ENCODE data around the gene OTULIN.

DNA sequence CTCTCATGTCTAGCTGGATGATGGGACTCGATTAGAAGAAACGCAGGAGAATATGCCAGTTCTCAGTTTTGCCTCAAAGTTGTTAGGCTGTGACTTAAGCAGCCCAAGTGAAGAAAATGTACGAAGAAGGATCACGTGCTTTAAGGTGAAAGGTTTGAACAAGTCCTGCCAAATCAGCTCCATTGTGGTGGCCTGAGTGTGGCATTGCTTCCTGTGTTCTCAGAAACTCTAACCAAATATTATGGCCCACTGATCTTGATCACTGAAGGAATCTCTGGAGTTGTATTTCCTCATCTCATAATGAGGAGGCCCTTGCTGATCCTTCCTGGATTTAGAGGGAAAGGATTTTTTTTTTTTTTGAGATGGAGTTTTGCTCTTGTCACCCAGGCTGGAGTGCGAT lies 44.0 kb downstream of the OTULIN start:
- TF ChIP-seq TEAD4 (IDR thresholded peaks at IDR 0.05; ENCODE audit: borderline replicate concordance, insufficient read depth) = no peak
- TF ChIP-seq CTCF (IDR thresholded peaks at IDR 0.05) = no peak
- no peak for TF ChIP-seq RCOR1 (IDR thresholded peaks at IDR 0.05; ENCODE audit: low read length)
- TF ChIP-seq TCF12 (IDR thresholded peaks at IDR 0.05) = no peak
- TF ChIP-seq GABPA (IDR thresholded peaks at IDR 0.05; ENCODE audit: low read depth) = no peak
- TF ChIP-seq TAF1 (IDR thresholded peaks at IDR 0.05; ENCODE audit: borderline replicate concordance, low read depth, low read length) = no peak
- TF ChIP-seq EP300 (IDR thresholded peaks at IDR 0.05; ENCODE audit: borderline replicate concordance in 1 of 2, low read depth in 1 of 2, low read length in 1 of 2) = no peak
- no peak for TF ChIP-seq FOXM1 (IDR thresholded peaks at IDR 0.05; ENCODE audit: low read depth)
- TF ChIP-seq ELF1 (IDR thresholded peaks at IDR 0.05) = no peak
- no peak for TF ChIP-seq POLR2AphosphoS5 (IDR thresholded peaks at IDR 0.05; ENCODE audit: low read depth, low read length)
- TF ChIP-seq RAD21 (IDR thresholded peaks at IDR 0.05; ENCODE audit: low read length) = no peak
- TF ChIP-seq, protein P1, sequence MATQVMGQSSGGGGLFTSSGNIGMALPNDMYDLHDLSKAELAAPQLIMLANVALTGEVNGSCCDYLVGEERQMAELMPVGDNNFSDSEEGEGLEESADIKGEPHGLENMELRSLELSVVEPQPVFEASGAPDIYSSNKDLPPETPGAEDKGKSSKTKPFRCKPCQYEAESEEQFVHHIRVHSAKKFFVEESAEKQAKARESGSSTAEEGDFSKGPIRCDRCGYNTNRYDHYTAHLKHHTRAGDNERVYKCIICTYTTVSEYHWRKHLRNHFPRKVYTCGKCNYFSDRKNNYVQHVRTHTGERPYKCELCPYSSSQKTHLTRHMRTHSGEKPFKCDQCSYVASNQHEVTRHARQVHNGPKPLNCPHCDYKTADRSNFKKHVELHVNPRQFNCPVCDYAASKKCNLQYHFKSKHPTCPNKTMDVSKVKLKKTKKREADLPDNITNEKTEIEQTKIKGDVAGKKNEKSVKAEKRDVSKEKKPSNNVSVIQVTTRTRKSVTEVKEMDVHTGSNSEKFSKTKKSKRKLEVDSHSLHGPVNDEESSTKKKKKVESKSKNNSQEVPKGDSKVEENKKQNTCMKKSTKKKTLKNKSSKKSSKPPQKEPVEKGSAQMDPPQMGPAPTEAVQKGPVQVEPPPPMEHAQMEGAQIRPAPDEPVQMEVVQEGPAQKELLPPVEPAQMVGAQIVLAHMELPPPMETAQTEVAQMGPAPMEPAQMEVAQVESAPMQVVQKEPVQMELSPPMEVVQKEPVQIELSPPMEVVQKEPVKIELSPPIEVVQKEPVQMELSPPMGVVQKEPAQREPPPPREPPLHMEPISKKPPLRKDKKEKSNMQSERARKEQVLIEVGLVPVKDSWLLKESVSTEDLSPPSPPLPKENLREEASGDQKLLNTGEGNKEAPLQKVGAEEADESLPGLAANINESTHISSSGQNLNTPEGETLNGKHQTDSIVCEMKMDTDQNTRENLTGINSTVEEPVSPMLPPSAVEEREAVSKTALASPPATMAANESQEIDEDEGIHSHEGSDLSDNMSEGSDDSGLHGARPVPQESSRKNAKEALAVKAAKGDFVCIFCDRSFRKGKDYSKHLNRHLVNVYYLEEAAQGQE (IDR thresholded peaks at IDR 0.05; ENCODE audit: low read depth, low read length) = no peak

Data from SK-N-SH (cell line).